Ovary (tissue), 3 donors: ENCODE results near the gene DACT2.
"Not testable (repeated sequence)": the region's sequence is repeated elsewhere in the genome, so short reads cannot be mapped to it uniquely, and the experiment has no call there.

Source experiments
- CTCF ChIP-seq, 3 donors: fragments of 450-650 bp in 2 of 3; fragments of 200-600 bp in 1 of 3; IDR thresholded peaks; one replicate each; pipeline versions ENCODE4 v1.5.1 to v1.8.0; 2016 to 2022; ENCODE audit warnings: antibody characterized with exemption in 3 of 3, mild to moderate bottlenecking in 1 of 3
- EP300 ChIP-seq: sonication (generic); formaldehyde crosslinking; IDR thresholded peaks from one replicate; pipeline ENCODE4 v1.6.1; 2017; ENCODE audit warnings: antibody characterized with exemption
- donor health status: DM: no; HTN: no; CAD: no.

- not testable (repeated sequence) for TF ChIP-seq CTCF (IDR thresholded peaks at IDR 0.05); EP300
These were observed 32.7 kb downstream of the DACT2 start for GRCh38 chr6:168286771-168287446.
